GM12891 (cell line): Measurements from ENCODE around the gene SETBP1.

Source experiments
- PAX5 ChIP-seq: IDR thresholded peaks from 2 replicates; pipeline ENCODE4 v1.6.1; 2011; ENCODE audit warnings: low read length, moderate library complexity, mild to moderate bottlenecking; ENCODE audit not compliant: insufficient read depth, severe bottlenecking
- POLR2A ChIP-seq: IDR thresholded peaks from 2 replicates; pipeline ENCODE4 v1.6.1; 2011; ENCODE audit warnings: low read depth, low read length, control low read depth
- TAF1 ChIP-seq: IDR thresholded peaks from 2 replicates; pipeline ENCODE4 v1.6.1; 2011; ENCODE audit warnings: low read depth, low read length, control low read depth

- no peak for TF ChIP-seq POLR2A
- TF ChIP-seq PAX5: no peak
- TF ChIP-seq TAF1: no peak
These were observed 277.8 kb downstream of the SETBP1 start for GRCh38 chr18:44958455-44958854.
